NB4 (cell line): ENCODE data around the gene PDHX.

Experiments
- DNase-seq: peaks from one replicate; pipeline ENCODE4 v3.0.0; 2010; ENCODE audit warnings: low read depth
- H3K4me3 ChIP-seq: one replicate; pipeline ENCODE4 v1.5.1; 2011; ENCODE audit warnings: mild to moderate bottlenecking, low read depth, low read length, moderate library complexity
- CTCF ChIP-seq: IDR thresholded peaks from one replicate; pipeline ENCODE4 v1.5.1; 2012; ENCODE audit warnings: low read depth, low read length
- MAX ChIP-seq: IDR thresholded peaks from 2 replicates; pipeline ENCODE4 v1.6.1; 2011; ENCODE audit warnings: low read depth, low read length
- MYC ChIP-seq: IDR thresholded peaks from 2 replicates; pipeline ENCODE4 v1.6.1; 2011; ENCODE audit warnings: low read depth, low read length
- POLR2A ChIP-seq: IDR thresholded peaks from 2 replicates; pipeline ENCODE4 v1.6.1; 2011; ENCODE audit warnings: mild to moderate bottlenecking; ENCODE audit not compliant: insufficient read length; ENCODE audit errors: extremely low read depth

Gene PDHX

GRCh38 chr11:34926101-34926830 is 9.8 kb downstream of the PDHX start:
- H3K4me3 ChIP-seq = no peak overlapping the region
- DNase-seq = peak; percentile 60
- no peak for TF ChIP-seq POLR2A
- peak; percentile 60 for TF ChIP-seq CTCF

GRCh38 chr11:34926831-34927132 is 10.4 kb downstream of the PDHX start:
- TF ChIP-seq MAX (no peak), MYC (no peak), POLR2A (no peak), CTCF (no peak)
- no peak for DNase-seq
- no peak overlapping the region for H3K4me3 ChIP-seq

GRCh38 chr11:34928268-34928959 is 12.0 kb downstream of the PDHX start:
- no peak overlapping the region for H3K4me3 ChIP-seq
- TF ChIP-seq CTCF = no peak
- TF ChIP-seq MYC = no peak
- no peak for TF ChIP-seq POLR2A
- no peak for DNase-seq

GRCh38 chr11:34928960-34929680 is 12.7 kb downstream of the PDHX start:
- peak; percentile 10 for DNase-seq
- no peak for TF ChIP-seq MYC
- TF ChIP-seq MAX = no peak
- no peak for TF ChIP-seq POLR2A
- no peak for TF ChIP-seq CTCF
- H3K4me3 ChIP-seq = no peak overlapping the region

GRCh38 chr11:34929794-34930763 is 13.7 kb downstream of the PDHX start:
- DNase-seq = no peak
- TF ChIP-seq MYC = no peak
- no peak for TF ChIP-seq CTCF
- no peak for TF ChIP-seq POLR2A
- TF ChIP-seq MAX = no peak
- no peak overlapping the region for H3K4me3 ChIP-seq
